ENCODE data around the gene ZNF492.
"Not testable (repeated sequence)": the region's sequence is repeated elsewhere in the genome, so short reads cannot be mapped to it uniquely, and the experiment has no call there.

DNA sequence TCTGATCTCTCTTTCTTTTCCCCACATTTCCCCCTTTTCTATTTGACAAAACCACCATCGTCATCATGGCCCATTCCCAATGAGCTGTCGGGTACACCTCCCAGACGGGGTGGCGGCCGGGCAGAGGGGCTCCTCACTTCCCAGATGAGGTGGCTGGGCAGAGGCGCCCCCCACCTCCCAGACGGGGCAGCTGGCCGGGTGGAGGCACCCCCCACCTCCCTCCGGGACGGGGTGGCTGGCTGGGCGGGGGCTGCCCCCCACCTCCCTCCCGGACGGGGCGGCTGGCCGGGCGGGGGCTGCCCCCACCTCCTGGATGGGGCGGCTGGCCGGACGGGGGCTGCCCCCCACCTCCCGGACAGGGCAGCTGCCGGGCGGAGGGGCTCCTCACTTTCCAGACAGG is 68.5 kb downstream of the ZNF492 start:
- TF ChIP-seq, protein P1, sequence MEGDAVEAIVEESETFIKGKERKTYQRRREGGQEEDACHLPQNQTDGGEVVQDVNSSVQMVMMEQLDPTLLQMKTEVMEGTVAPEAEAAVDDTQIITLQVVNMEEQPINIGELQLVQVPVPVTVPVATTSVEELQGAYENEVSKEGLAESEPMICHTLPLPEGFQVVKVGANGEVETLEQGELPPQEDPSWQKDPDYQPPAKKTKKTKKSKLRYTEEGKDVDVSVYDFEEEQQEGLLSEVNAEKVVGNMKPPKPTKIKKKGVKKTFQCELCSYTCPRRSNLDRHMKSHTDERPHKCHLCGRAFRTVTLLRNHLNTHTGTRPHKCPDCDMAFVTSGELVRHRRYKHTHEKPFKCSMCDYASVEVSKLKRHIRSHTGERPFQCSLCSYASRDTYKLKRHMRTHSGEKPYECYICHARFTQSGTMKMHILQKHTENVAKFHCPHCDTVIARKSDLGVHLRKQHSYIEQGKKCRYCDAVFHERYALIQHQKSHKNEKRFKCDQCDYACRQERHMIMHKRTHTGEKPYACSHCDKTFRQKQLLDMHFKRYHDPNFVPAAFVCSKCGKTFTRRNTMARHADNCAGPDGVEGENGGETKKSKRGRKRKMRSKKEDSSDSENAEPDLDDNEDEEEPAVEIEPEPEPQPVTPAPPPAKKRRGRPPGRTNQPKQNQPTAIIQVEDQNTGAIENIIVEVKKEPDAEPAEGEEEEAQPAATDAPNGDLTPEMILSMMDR (conservative IDR thresholded peaks at IDR 0.05; ENCODE audit: low read length) = not testable (repeated sequence)
- TF ChIP-seq EZH2phosphoT487 (IDR thresholded peaks at IDR 0.05; ENCODE audit: borderline replicate concordance) = not testable (repeated sequence)

Measured in Loucy (cell line).